Smooth muscle cell (in vitro differentiated cells): ENCODE data around the gene C1orf105. TPM values are rescaled to one million over a fixed set of nuclear protein-coding genes. Genes with fewer than 3 reads are reported as not detected.

Experiments used
- DNase-seq: peaks from one replicate; lab custom pipeline; 2025; ENCODE audit not compliant: unreplicated experiment; lab: John Stamatoyannopoulos, UW
- H2AFZ ChIP-seq: fragments of 200-600 bp; sonication (generic); 2 replicates; pipeline ENCODE4 v1.6.0; 2016; ENCODE audit warnings: antibody characterized with exemption, low read depth, mild to moderate bottlenecking
- H3F3A ChIP-seq: fragments of 200-600 bp; sonication (generic); 2 replicates; pipeline ENCODE4 v1.6.0; 2017; ENCODE audit warnings: antibody characterized with exemption, low read depth
- H3K27ac ChIP-seq: fragments of 200-600 bp; sonication (generic); 2 replicates; pipeline ENCODE4 v1.5.1; 2016; ENCODE audit warnings: low read depth, mild to moderate bottlenecking
- H3K27me3 ChIP-seq: fragments of 200-600 bp; sonication (generic); 2 replicates; pipeline ENCODE4 v1.6.1; 2016; ENCODE audit warnings: low read depth, mild to moderate bottlenecking
- H3K36me3 ChIP-seq: fragments of 200-600 bp; sonication (generic); 2 replicates; pipeline ENCODE4 v1.5.1; 2016; ENCODE audit warnings: low read depth
- H3K4me1 ChIP-seq: fragments of 200-600 bp; sonication (generic); 2 replicates; pipeline ENCODE4 v1.5.1; 2016; ENCODE audit warnings: low read depth
- H3K4me2 ChIP-seq: fragments of 200-600 bp; sonication (generic); 2 replicates; pipeline ENCODE4 v1.6.0; 2016; ENCODE audit warnings: mild to moderate bottlenecking
- H3K4me3 ChIP-seq: fragments of 200-600 bp; sonication (generic); 2 replicates; pipeline ENCODE4 v1.5.1; 2016; ENCODE audit warnings: mild to moderate bottlenecking
- H3K79me2 ChIP-seq: fragments of 200-600 bp; sonication (generic); 2 replicates; pipeline ENCODE4 v1.6.0; 2016; ENCODE audit warnings: low read depth, mild to moderate bottlenecking
- H3K9ac ChIP-seq: fragments of 200-600 bp; sonication (generic); 2 replicates; pipeline ENCODE4 v1.6.0; 2016; ENCODE audit warnings: low read depth
- H3K9me3 ChIP-seq: fragments of 200-600 bp; sonication (generic); replicated peaks from 2 replicates; pipeline ENCODE4 v1.5.1; 2016; ENCODE audit warnings: low read depth
- H4K20me1 ChIP-seq: fragments of 200-600 bp; sonication (generic); 2 replicates; pipeline ENCODE4 v1.6.0; 2016; ENCODE audit warnings: low read depth
- WGBS: methylation state at CpG from one replicate; pipeline ENCODE4 v1.1.7; 2016; ENCODE audit warnings: low lambda C conversion rate; 5-methylcytosine and 5-hydroxymethylcytosine counted together
- polyA plus RNA-seq: library from polyadenylated mRNA; unstranded; fragments of >200 nt; fragmentation: Nextera tagmentation; extraction: Ambion mirVana; gene quantifications from 2 replicates; pipeline ENCODE4 v1.2.1, GENCODE V29; 2016
- total RNA-seq: library from RNA; depleted of rRNA; stranded (reverse); fragments of >200 nt; gene quantifications from 2 replicates; pipeline ENCODE4 v1.2.3, GENCODE V29; 2014
- TF ChIP-seq, protein P1 (sequence below): fragments of 200-600 bp; sonication (generic); IDR thresholded peaks from 2 replicates; pipeline ENCODE4 v1.5.1; 2017; ENCODE audit warnings: borderline replicate concordance, mild to moderate bottlenecking, antibody characterized with exemption; ENCODE audit not compliant: insufficient read depth, poor library complexity, severe bottlenecking

C1orf105 gene
- total and polyA plus RNA-seq, 2 experiments from 2014 or later: not detected

DNA sequence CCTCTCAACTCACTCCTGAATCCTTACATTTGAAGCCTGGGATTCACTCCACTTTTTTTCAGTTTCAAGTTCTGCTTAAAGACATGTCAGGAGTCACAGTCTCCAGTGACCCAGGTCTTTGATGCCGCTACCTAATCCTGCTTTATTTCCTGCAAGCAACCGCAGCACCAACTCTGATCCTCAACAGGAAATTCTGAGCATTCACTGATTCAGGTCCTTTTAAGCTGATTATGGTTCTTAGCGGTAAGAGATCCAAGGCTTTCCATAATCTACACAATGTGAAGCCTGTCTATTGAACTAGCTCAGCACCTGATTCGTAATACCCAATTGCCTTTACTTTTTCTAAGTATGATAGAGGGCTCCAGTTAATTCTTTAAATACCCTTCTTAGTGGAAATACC lies 67.1 kb downstream of the C1orf105 start:
- WGBS: 69% methylated on average over 4 of the region's 4 CpGs
- TF ChIP-seq, protein P1, sequence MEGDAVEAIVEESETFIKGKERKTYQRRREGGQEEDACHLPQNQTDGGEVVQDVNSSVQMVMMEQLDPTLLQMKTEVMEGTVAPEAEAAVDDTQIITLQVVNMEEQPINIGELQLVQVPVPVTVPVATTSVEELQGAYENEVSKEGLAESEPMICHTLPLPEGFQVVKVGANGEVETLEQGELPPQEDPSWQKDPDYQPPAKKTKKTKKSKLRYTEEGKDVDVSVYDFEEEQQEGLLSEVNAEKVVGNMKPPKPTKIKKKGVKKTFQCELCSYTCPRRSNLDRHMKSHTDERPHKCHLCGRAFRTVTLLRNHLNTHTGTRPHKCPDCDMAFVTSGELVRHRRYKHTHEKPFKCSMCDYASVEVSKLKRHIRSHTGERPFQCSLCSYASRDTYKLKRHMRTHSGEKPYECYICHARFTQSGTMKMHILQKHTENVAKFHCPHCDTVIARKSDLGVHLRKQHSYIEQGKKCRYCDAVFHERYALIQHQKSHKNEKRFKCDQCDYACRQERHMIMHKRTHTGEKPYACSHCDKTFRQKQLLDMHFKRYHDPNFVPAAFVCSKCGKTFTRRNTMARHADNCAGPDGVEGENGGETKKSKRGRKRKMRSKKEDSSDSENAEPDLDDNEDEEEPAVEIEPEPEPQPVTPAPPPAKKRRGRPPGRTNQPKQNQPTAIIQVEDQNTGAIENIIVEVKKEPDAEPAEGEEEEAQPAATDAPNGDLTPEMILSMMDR: no peak
- DNase-seq: no peak

GRCh38 chr1:172488393-172488792 lies 67.9 kb downstream of the C1orf105 start:
- Histone ChIP-seq H3K27me3 (no peaks in the 10 kb centered on the region), H3K9me3 (no peaks in the 10 kb centered on the region), H3K4me3 (no peak overlapping the region), H4K20me1 (no peaks in the 10 kb centered on the region), H3K9ac (no peak overlapping the region), H3K4me1 (no peaks in the 10 kb centered on the region), H3K4me2 (no peak overlapping the region), H3K36me3 (no peaks in the 10 kb centered on the region), H3K79me2 (no peaks in the 10 kb centered on the region), H3K27ac (no peak overlapping the region), H3F3A (no peaks in the 10 kb centered on the region), H2AFZ (no peak overlapping the region)
- DNase-seq: no peak
- TF ChIP-seq, protein P1: no peak
- WGBS: 94% methylated on average over 3 of the region's 3 CpGs

More for the DNA sequence above, 67.1 kb downstream of the C1orf105 start:
- Histone ChIP-seq H4K20me1 (no peaks in the 10 kb centered on the region), H3K9me3 (no peaks in the 10 kb centered on the region), H3K4me3 (no peak overlapping the region), H3K79me2 (no peaks in the 10 kb centered on the region), H3K27ac (no peak overlapping the region), H3K4me2 (peak overlapping the region; percentile 20), H3K36me3 (no peaks in the 10 kb centered on the region), H3K27me3 (no peaks in the 10 kb centered on the region), H2AFZ (no peak overlapping the region), H3K9ac (no peak overlapping the region), H3K4me1 (no peaks in the 10 kb centered on the region), H3F3A (no peaks in the 10 kb centered on the region)

- H3K27me3 ChIP-seq: no peaks in the 10 kb centered on the region
- H3K4me1 ChIP-seq: no peaks in the 10 kb centered on the region
- no peaks in the 10 kb centered on the region for H4K20me1 ChIP-seq
- TF ChIP-seq, protein P1: no peak
- no peaks in the 10 kb centered on the region for H3F3A ChIP-seq
- no peak overlapping the region for H3K9ac ChIP-seq
- DNase-seq: no peak
- 94% methylated on average over 3 of the region's 3 CpGs for WGBS
- no peaks in the 10 kb centered on the region for H3K79me2 ChIP-seq
- H2AFZ ChIP-seq: no peak overlapping the region
- H3K9me3 ChIP-seq: no peaks in the 10 kb centered on the region
- no peak overlapping the region for H3K27ac ChIP-seq
- no peaks in the 10 kb centered on the region for H3K36me3 ChIP-seq
- no peak overlapping the region for H3K4me3 ChIP-seq
- H3K4me2 ChIP-seq: no peak overlapping the region
Observed at GRCh38 chr1:172489847-172490246, 69.4 kb downstream of the C1orf105 start.

DNA sequence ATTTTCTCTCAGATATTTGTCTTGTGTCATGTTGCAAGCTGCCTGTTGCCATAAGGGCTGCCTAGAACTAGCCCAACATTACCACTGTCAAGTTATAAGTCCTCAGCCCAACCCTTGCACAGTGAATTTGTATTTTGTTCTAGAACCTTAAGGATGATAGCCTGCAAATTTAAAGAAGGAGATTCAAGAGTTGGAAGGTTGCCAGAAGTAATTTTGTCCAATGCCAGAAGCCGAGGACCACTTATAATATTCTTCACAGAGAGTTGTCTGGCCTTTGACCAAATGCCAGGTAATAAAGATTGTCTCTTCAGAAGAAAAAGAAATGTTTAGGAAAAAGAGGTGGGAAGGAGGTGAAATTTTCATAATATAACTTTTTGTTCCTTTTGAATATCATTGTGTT lies 71.9 kb downstream of the C1orf105 start:
- H3K4me2 ChIP-seq: no peak overlapping the region
- WGBS: 88% methylated on average over 1 of the region's 1 CpG
- no peaks in the 10 kb centered on the region for H3K9me3 ChIP-seq
- no peak for DNase-seq
- no peak overlapping the region for H3K9ac ChIP-seq
- H4K20me1 ChIP-seq: no peaks in the 10 kb centered on the region
- no peaks in the 10 kb centered on the region for H3K79me2 ChIP-seq
- H3K4me1 ChIP-seq: peaks cover 13% of the 10 kb centered on the region
- no peaks in the 10 kb centered on the region for H3F3A ChIP-seq
- H2AFZ ChIP-seq: no peak overlapping the region
- no peak overlapping the region for H3K27ac ChIP-seq
- no peaks in the 10 kb centered on the region for H3K36me3 ChIP-seq
- no peak overlapping the region for H3K4me3 ChIP-seq
- TF ChIP-seq, protein P1: no peak
- no peaks in the 10 kb centered on the region for H3K27me3 ChIP-seq
